ENCODE results near the gene TMEM273. TPM values are rescaled to one million over a fixed set of nuclear protein-coding genes. Genes with fewer than 3 reads are reported as not detected.

TMEM273 gene
- polyA plus RNA-seq, 1 of the 3 experiments (the other 2 are of a cell fraction): not detected

- H2AFZ ChIP-seq (ENCODE audit: low read depth): no peak overlapping the region
Observed at GRCh38 chr10:49132362-49132737, 55.8 kb downstream of the TMEM273 start.

GRCh38 chr10:49131507-49132361, 56.5 kb downstream of the TMEM273 start:
- Histone ChIP-seq H3F3A (replicated peaks; ENCODE audit: insufficient read depth) (no peaks in the 10 kb centered on the region), H3K4me3 (ENCODE audit: low read depth in 2 of 2, low read length in 1 of 2) (no peak overlapping the region), H3K27ac (ENCODE audit: low read depth in 2 of 2, low read length in 1 of 2) (no peak overlapping the region), H3K4me2 (no peak overlapping the region), H4K20me1 (ENCODE audit: insufficient read depth) (no peaks in the 10 kb centered on the region), H3K9me3 (no peaks in the 10 kb centered on the region), H3K27me3 (ENCODE audit: insufficient read depth) (no peaks in the 10 kb centered on the region), H3K4me1 (ENCODE audit: control insufficient read depth in 1 of 2, insufficient read depth in 2 of 2, low read depth in 1 of 2, low read length in 1 of 2) (peaks cover 0 to 2% of the 10 kb centered on the region in 2 experiments; a peak in 1 of 4 replicates), H3K36me3 (replicated peaks in 1 of 2; ENCODE audit: control insufficient read depth in 1 of 2, insufficient read depth in 2 of 2, low read length in 1 of 2) (no peaks in the 10 kb centered on the region), H3K9ac (no peak overlapping the region), H3K79me2 (ENCODE audit: insufficient read depth) (no peaks in the 10 kb centered on the region), H3K9me2 (no peaks in the 10 kb centered on the region), H2AFZ (ENCODE audit: low read depth) (no peak overlapping the region)
- 57% methylated on average over 12 of the region's 37 CpGs for WGBS (ENCODE audit: low lambda C conversion rate)
- TF ChIP-seq RAD21 (IDR thresholded peaks at IDR 0.05; ENCODE audit: low read length) (no peak), JUND (IDR thresholded peaks at IDR 0.05) (no peak), YY1 (IDR thresholded peaks at IDR 0.05; ENCODE audit: low read depth) (no peak)
- POLR2A ChIA-PET: no interaction called here
- DNase-seq: no peak
- CTCF ChIA-PET: no interaction called here

More at GRCh38 chr10:49132362-49132737, 55.8 kb downstream of the TMEM273 start:
- no peak overlapping the region for H3K4me3 ChIP-seq (ENCODE audit: low read depth in 2 of 2, low read length in 1 of 2)
- no peaks in the 10 kb centered on the region for H3K9me2 ChIP-seq
- ChIA-PET CTCF (no interaction called here), POLR2A (no interaction called here)
- H3K4me2 ChIP-seq: no peak overlapping the region
- no peak overlapping the region for H3K9ac ChIP-seq
- H3K27me3 ChIP-seq (ENCODE audit: insufficient read depth): no peaks in the 10 kb centered on the region
- H3K4me1 ChIP-seq (ENCODE audit: control insufficient read depth in 1 of 2, insufficient read depth in 2 of 2, low read depth in 1 of 2, low read length in 1 of 2): peaks cover 0 to 2% of the 10 kb centered on the region in 2 experiments; a peak in 1 of 4 replicates
- no peaks in the 10 kb centered on the region for H3K36me3 ChIP-seq (replicated peaks in 1 of 2; ENCODE audit: control insufficient read depth in 1 of 2, insufficient read depth in 2 of 2, low read length in 1 of 2)
- no peaks in the 10 kb centered on the region for H3K9me3 ChIP-seq
- H4K20me1 ChIP-seq (ENCODE audit: insufficient read depth): no peaks in the 10 kb centered on the region
- H3F3A ChIP-seq (replicated peaks; ENCODE audit: insufficient read depth): no peaks in the 10 kb centered on the region
- DNase-seq: no peak
- WGBS (ENCODE audit: low lambda C conversion rate): 49% methylated on average over 2 of the region's 2 CpGs
- TF ChIP-seq SIN3A (IDR thresholded peaks at IDR 0.05; ENCODE audit: borderline replicate concordance, low read depth, low read length): no peak
- TF ChIP-seq EP300 (IDR thresholded peaks at IDR 0.05; ENCODE audit: borderline replicate concordance in 1 of 2, low read depth in 1 of 2, low read length in 1 of 2): no peak
- TF ChIP-seq ZBTB33 (IDR thresholded peaks at IDR 0.05; ENCODE audit: borderline replicate concordance, low read depth): no peak
- H3K27ac ChIP-seq (ENCODE audit: low read depth in 2 of 2, low read length in 1 of 2): no peak overlapping the region
- no peaks in the 10 kb centered on the region for H3K79me2 ChIP-seq (ENCODE audit: insufficient read depth)

GRCh38 chr10:49129376-49129775, 58.8 kb downstream of the TMEM273 start:
- Histone ChIP-seq H3K79me2 (ENCODE audit: insufficient read depth) (no peaks in the 10 kb centered on the region), H4K20me1 (ENCODE audit: insufficient read depth) (no peaks in the 10 kb centered on the region), H3K9me2 (no peaks in the 10 kb centered on the region), H3F3A (replicated peaks; ENCODE audit: insufficient read depth) (no peaks in the 10 kb centered on the region), H3K4me2 (no peak overlapping the region), H2AFZ (ENCODE audit: low read depth) (no peak overlapping the region), H3K36me3 (replicated peaks in 1 of 2; ENCODE audit: control insufficient read depth in 1 of 2, insufficient read depth in 2 of 2, low read length in 1 of 2) (no peaks in the 10 kb centered on the region), H3K4me3 (ENCODE audit: low read depth in 2 of 2, low read length in 1 of 2) (no peak overlapping the region), H3K27ac (ENCODE audit: low read depth in 2 of 2, low read length in 1 of 2) (no peak overlapping the region), H3K9me3 (no peaks in the 10 kb centered on the region), H3K4me1 (ENCODE audit: control insufficient read depth in 1 of 2, insufficient read depth in 2 of 2, low read depth in 1 of 2, low read length in 1 of 2) (peaks cover 0 to 2% of the 10 kb centered on the region in 2 experiments; a peak in 1 of 4 replicates), H3K9ac (no peak overlapping the region), H3K27me3 (ENCODE audit: insufficient read depth) (no peaks in the 10 kb centered on the region)
- no peak for TF ChIP-seq TAF1 (IDR thresholded peaks at IDR 0.05; ENCODE audit: borderline replicate concordance, low read depth, low read length)
- TF ChIP-seq NFIC (IDR thresholded peaks at IDR 0.05; ENCODE audit: borderline replicate concordance): no peak
- TF ChIP-seq RAD21 (IDR thresholded peaks at IDR 0.05; ENCODE audit: low read length): no peak
- no peak for TF ChIP-seq JUND (IDR thresholded peaks at IDR 0.05)
- TF ChIP-seq FOXM1 (IDR thresholded peaks at IDR 0.05; ENCODE audit: low read depth): no peak
- POLR2A ChIA-PET: no interaction called here
- DNase-seq: no peak
- CTCF ChIA-PET: no interaction called here
- WGBS (ENCODE audit: low lambda C conversion rate): 18% methylated on average over 1 of the region's 1 CpG

Measured in SK-N-SH (cell line).